Measurements from ENCODE around the gene SFMBT1.

SFMBT1 gene

GRCh38 chr3:52983336-52983807 is 62.5 kb downstream of the SFMBT1 start:
- no peak overlapping the region for H3K4me3 ChIP-seq (ENCODE audit: low read depth, low read length)
- no peak for TF ChIP-seq CTCF (IDR thresholded peaks at IDR 0.05; ENCODE audit: low read depth, low read length)

GRCh38 chr3:52982839-52983238 is 63.0 kb downstream of the SFMBT1 start:
- no peak overlapping the region for H3K4me3 ChIP-seq (ENCODE audit: low read depth, low read length)
- TF ChIP-seq CTCF (IDR thresholded peaks at IDR 0.05; ENCODE audit: low read depth, low read length), result no peak

GRCh38 chr3:52979190-52979983 is 66.5 kb downstream of the SFMBT1 start:
- H3K4me3 ChIP-seq (ENCODE audit: low read depth, low read length), result no peak overlapping the region
- no peak for TF ChIP-seq CTCF (IDR thresholded peaks at IDR 0.05; ENCODE audit: low read depth, low read length)

- no peak overlapping the region for H3K4me3 ChIP-seq (ENCODE audit: low read depth, low read length)
- TF ChIP-seq CTCF (IDR thresholded peaks at IDR 0.05; ENCODE audit: low read depth, low read length), result no peak
Measured at GRCh38 chr3:52978109-52978754, 67.6 kb downstream of the SFMBT1 start.

- TF ChIP-seq CTCF (IDR thresholded peaks at IDR 0.05; ENCODE audit: low read depth, low read length), result no peak
- no peak overlapping the region for H3K4me3 ChIP-seq (ENCODE audit: low read depth, low read length)
Measured at GRCh38 chr3:52973806-52974205, 72.1 kb downstream of the SFMBT1 start.

- H3K4me3 ChIP-seq (ENCODE audit: low read depth, low read length), result no peak overlapping the region
- no peak for TF ChIP-seq CTCF (IDR thresholded peaks at IDR 0.05; ENCODE audit: low read depth, low read length)
Measured at GRCh38 chr3:52971895-52972294, 74.0 kb downstream of the SFMBT1 start.

- no peak for TF ChIP-seq CTCF (IDR thresholded peaks at IDR 0.05; ENCODE audit: low read depth, low read length)
- no peak overlapping the region for H3K4me3 ChIP-seq (ENCODE audit: low read depth, low read length)
Measured at GRCh38 chr3:52967398-52967797, 78.5 kb downstream of the SFMBT1 start.

Measured in WI38 (cell line).